Neuron (in vitro differentiated cells): ENCODE data around the gene TRIM28.
"Not testable (repeated sequence)": the region's sequence is repeated elsewhere in the genome, so short reads cannot be mapped to it uniquely, and the experiment has no call there.

Experiments used
- H2AFZ ChIP-seq: one replicate; pipeline ENCODE4 v1.6.1; 2013; ENCODE audit warnings: low read depth, mild to moderate bottlenecking, inconsistent platforms, low read length, moderate library complexity
- H3K27me3 ChIP-seq: one replicate; pipeline ENCODE4 v1.6.1; 2013; ENCODE audit warnings: low read length; ENCODE audit not compliant: insufficient read depth
- H3K36me3 ChIP-seq: one replicate; pipeline ENCODE4 v1.6.1; 2013; ENCODE audit warnings: low read length; ENCODE audit not compliant: insufficient read depth
- H3K4me1 ChIP-seq: one replicate; pipeline ENCODE4 v1.6.1; 2013; ENCODE audit warnings: low read length; ENCODE audit not compliant: insufficient read depth
- H3K4me3 ChIP-seq: 2 replicates; pipeline ENCODE4 v1.5.1; 2013; ENCODE audit warnings: mild to moderate bottlenecking, low read length, moderate library complexity
- H3K9me3 ChIP-seq: one replicate; pipeline ENCODE4 v1.6.1; 2013; ENCODE audit warnings: low read length

Gene TRIM28

GRCh38 chr19:58543826-58544590 is at the start of gene TRIM28:
TSS of gene TRIM28 (plus strand) at chr19:58544064. CDS start at chr19:58544758, 694 bp downstream.
- H3K4me3 ChIP-seq, result peak within 1 kb of the TSS; percentile 90

GRCh38 chr19:58497634-58498170 is 46.2 kb upstream of the TRIM28 start:
- no peak overlapping the region for H3K4me3 ChIP-seq
- no peaks in the 10 kb centered on the region for H3K36me3 ChIP-seq
- H2AFZ ChIP-seq, result no peak overlapping the region
- H3K4me1 ChIP-seq, result peaks cover 12% of the 10 kb centered on the region
- H3K27me3 ChIP-seq, result no peaks in the 10 kb centered on the region
- H3K9me3 ChIP-seq, result no peaks in the 10 kb centered on the region

More at GRCh38 chr19:58543826-58544590, at the start of gene TRIM28:
- H3K9me3 ChIP-seq, result no peaks in the 10 kb centered on the region
- H3K4me1 ChIP-seq, result peaks cover 17% of the 10 kb centered on the region
- peaks cover 37% of the 10 kb centered on the region for H3K36me3 ChIP-seq
- peaks cover 6% of the 10 kb centered on the region for H3K27me3 ChIP-seq
- H2AFZ ChIP-seq, result peak within 1 kb of the TSS; percentile 7

GRCh38 chr19:58498316-58499020 is 45.4 kb upstream of the TRIM28 start:
- Histone ChIP-seq H3K36me3 (no peaks in the 10 kb centered on the region), H3K27me3 (no peaks in the 10 kb centered on the region), H3K9me3 (no peaks in the 10 kb centered on the region), H3K4me3 (peak overlapping the region; percentile 51), H3K4me1 (peaks cover 12% of the 10 kb centered on the region), H2AFZ (peak overlapping the region; percentile 42)

- Histone ChIP-seq H3K36me3 (no peaks in the 10 kb centered on the region), H2AFZ (peak overlapping the region; percentile 42), H3K4me3 (peak overlapping the region; percentile 51), H3K9me3 (no peaks in the 10 kb centered on the region), H3K4me1 (peaks cover 12% of the 10 kb centered on the region), H3K27me3 (no peaks in the 10 kb centered on the region)
Measured at GRCh38 chr19:58499021-58499927, 44.6 kb upstream of the TRIM28 start.

- Histone ChIP-seq H3K4me3 (peak overlapping the region; percentile 51), H3K27me3 (no peaks in the 10 kb centered on the region), H3K9me3 (no peaks in the 10 kb centered on the region), H3K36me3 (no peaks in the 10 kb centered on the region), H3K4me1 (peaks cover 12% of the 10 kb centered on the region), H2AFZ (no peak overlapping the region)
Measured at GRCh38 chr19:58500242-58500641, 43.6 kb upstream of the TRIM28 start.

GRCh38 chr19:58507602-58508223 is 36.2 kb upstream of the TRIM28 start:
- not testable (repeated sequence) for H3K9me3 ChIP-seq, H3K36me3 ChIP-seq, H2AFZ ChIP-seq, H3K4me3 ChIP-seq, H3K27me3 ChIP-seq, H3K4me1 ChIP-seq

- Histone ChIP-seq H3K27me3 (no peaks in the 10 kb centered on the region), H3K9me3 (peaks cover under 1% of the 10 kb centered on the region), H3K4me1 (no peaks in the 10 kb centered on the region), H3K4me3 (no peak overlapping the region), H2AFZ (no peak overlapping the region), H3K36me3 (peaks cover 17% of the 10 kb centered on the region)
Measured at GRCh38 chr19:58509731-58510083, 34.2 kb upstream of the TRIM28 start.

- Histone ChIP-seq H3K9me3 (peaks cover 2% of the 10 kb centered on the region), H3K27me3 (no peaks in the 10 kb centered on the region), H3K36me3 (peaks cover 20% of the 10 kb centered on the region), H3K4me3 (no peak overlapping the region), H3K4me1 (no peaks in the 10 kb centered on the region), H2AFZ (no peak overlapping the region)
Measured at GRCh38 chr19:58510084-58510862, 33.6 kb upstream of the TRIM28 start.

- H3K9me3 ChIP-seq, result peaks cover 2% of the 10 kb centered on the region
- H3K27me3 ChIP-seq, result no peaks in the 10 kb centered on the region
- no peak within 1 kb of the TSS for H2AFZ ChIP-seq
- no peak within 1 kb of the TSS for H3K4me3 ChIP-seq
- no peaks in the 10 kb centered on the region for H3K4me1 ChIP-seq
- peaks cover 26% of the 10 kb centered on the region for H3K36me3 ChIP-seq
Measured at GRCh38 chr19:58511353-58512208, 32.3 kb upstream of the TRIM28 start, which contains the start of gene SLC27A5. TSS of gene SLC27A5 (minus strand) at chr19:58511992. CDS start at chr19:58511955, 37 bp downstream.

GRCh38 chr19:58513213-58513693 is 30.6 kb upstream of the TRIM28 start:
- Histone ChIP-seq H3K36me3 (peaks cover 37% of the 10 kb centered on the region), H3K4me1 (peaks cover 4% of the 10 kb centered on the region), H2AFZ (no peak overlapping the region), H3K4me3 (no peak overlapping the region), H3K9me3 (peaks cover 2% of the 10 kb centered on the region), H3K27me3 (no peaks in the 10 kb centered on the region)
